Measurements from ENCODE around the gene ITM2C.

ITM2C gene

DNA sequence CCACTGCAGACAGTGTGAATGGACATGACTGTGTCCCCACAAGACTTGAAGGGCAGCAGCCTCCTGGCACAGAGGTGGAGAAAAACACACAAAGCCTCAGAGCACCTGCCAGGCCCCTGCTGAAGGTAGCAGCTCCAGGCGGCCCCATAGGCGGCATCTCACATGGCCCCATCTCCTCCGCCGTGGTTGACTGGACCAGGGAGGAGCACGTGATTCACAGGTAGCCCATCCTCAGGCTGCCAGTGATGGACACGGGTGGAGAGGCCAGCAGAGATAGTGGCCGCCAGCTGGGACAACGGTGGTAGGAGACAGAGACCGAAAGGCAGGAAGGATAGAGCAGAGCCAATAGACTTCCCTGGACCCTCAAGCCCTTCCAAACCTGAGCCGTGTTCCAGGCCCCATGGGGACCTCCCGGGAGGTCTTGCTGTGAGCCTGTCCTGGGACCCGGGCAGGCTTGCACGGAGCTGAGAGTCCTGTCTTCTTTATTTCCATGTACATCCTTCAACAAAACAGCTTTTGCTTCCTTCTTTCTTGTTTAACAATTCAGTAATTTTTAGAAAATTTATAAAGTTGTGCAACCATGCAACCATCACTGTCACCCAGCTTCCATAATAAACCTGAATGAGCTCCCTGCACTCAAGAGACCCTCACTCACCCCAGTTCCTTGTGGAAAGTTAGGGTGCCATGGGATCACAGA is 33.4 kb downstream of the ITM2C start:
- Histone ChIP-seq H3K27ac (no peak overlapping the region), H4K20me1 (no peaks in the 10 kb centered on the region), H3K9ac (no peak overlapping the region), H3K9me3 (no peaks in the 10 kb centered on the region), H3K36me3 (no peaks in the 10 kb centered on the region), H3K4me1 (peaks cover 33% of the 10 kb centered on the region), H3K4me2 (no peak overlapping the region), H3K4me3 (no peak overlapping the region), H3K27me3 (no peaks in the 10 kb centered on the region)
- TF ChIP-seq Cebpa-rat (IDR thresholded peaks at IDR 0.05) = no peak

DNA sequence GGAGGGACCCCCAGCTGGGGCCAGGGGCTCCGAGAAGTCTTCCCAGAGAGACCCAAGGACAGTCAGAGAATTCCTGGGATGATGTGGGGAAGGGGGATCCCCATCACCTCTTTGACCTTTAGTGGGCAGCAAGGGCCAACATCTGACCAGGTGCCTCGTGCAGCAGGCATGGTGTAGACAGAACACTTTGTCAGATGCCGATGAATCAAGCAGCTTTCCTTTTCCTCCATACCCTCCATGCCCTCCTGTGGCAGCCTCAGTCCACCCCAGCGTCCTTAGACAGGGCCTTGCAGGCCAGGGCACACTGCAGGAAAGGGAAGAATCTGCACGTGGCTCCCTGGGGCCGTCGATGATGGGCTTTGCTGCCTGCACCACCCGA is 34.0 kb downstream of the ITM2C start:
- no peaks in the 10 kb centered on the region for H3K36me3 ChIP-seq
- H3K4me2 ChIP-seq = no peak overlapping the region
- H3K9ac ChIP-seq = no peak overlapping the region
- H3K27ac ChIP-seq = no peak overlapping the region
- no peak for TF ChIP-seq Cebpa-rat (IDR thresholded peaks at IDR 0.05)
- no peaks in the 10 kb centered on the region for H3K9me3 ChIP-seq
- H3K4me3 ChIP-seq = no peak overlapping the region
- no peaks in the 10 kb centered on the region for H3K27me3 ChIP-seq
- H4K20me1 ChIP-seq = no peaks in the 10 kb centered on the region
- peaks cover 28% of the 10 kb centered on the region for H3K4me1 ChIP-seq

DNA sequence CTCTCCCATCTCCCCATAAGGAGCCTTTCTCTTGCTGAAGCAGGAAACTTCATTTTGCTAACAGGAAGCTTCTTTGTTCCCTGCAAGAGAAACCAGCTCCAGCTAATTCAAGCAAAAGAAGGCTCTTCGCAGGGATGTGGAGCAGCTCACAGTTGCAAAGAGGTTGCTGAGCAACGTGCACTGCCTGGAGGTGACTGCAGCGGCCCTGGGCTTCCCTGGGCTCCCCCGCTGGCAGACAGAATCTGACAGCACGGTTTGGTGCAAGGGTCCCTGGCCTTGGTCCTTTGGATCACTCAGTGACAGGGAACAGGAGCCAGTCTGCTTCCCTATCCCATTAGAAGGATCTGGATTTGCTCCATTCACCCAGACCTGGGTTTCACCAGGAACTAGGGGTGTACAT is 34.5 kb downstream of the ITM2C start:
- no peak overlapping the region for H3K9ac ChIP-seq
- no peaks in the 10 kb centered on the region for H3K9me3 ChIP-seq
- H3K27me3 ChIP-seq = no peaks in the 10 kb centered on the region
- no peak for TF ChIP-seq Cebpa-rat (IDR thresholded peaks at IDR 0.05)
- no peaks in the 10 kb centered on the region for H3K36me3 ChIP-seq
- H3K4me1 ChIP-seq = peaks cover 22% of the 10 kb centered on the region
- no peaks in the 10 kb centered on the region for H4K20me1 ChIP-seq
- H3K4me2 ChIP-seq = 0 out of 2 replicates have a peak overlapping the region, but pooled peaks have one; percentile 8
- H3K27ac ChIP-seq = no peak overlapping the region
- no peak overlapping the region for H3K4me3 ChIP-seq

DNA sequence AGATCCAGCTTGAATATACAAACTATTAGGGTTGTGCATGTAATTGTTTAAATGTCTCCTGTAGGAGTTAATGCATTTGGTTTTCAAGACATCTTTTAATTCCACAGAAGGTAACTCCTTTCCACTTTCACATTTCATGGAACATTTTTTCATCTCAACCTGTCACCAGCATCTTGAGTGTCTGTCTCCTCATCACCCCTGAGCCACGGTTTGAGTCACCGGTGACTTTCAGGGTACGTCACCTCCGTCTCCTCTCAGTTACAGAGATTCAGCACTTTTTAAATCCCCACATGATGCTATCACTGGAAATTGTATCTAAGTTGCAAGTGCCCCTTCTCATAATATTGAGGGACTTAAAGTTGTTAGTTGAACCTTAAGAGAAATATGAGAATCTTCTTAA is 35.0 kb downstream of the ITM2C start:
- Histone ChIP-seq H3K4me1 (peaks cover 17% of the 10 kb centered on the region), H3K9me3 (no peaks in the 10 kb centered on the region), H3K4me3 (no peak overlapping the region), H3K36me3 (no peaks in the 10 kb centered on the region), H3K9ac (no peak overlapping the region), H3K27me3 (no peaks in the 10 kb centered on the region), H3K27ac (no peak overlapping the region), H4K20me1 (no peaks in the 10 kb centered on the region), H3K4me2 (no peak overlapping the region)
- TF ChIP-seq Cebpa-rat (IDR thresholded peaks at IDR 0.05) = no peak

DNA sequence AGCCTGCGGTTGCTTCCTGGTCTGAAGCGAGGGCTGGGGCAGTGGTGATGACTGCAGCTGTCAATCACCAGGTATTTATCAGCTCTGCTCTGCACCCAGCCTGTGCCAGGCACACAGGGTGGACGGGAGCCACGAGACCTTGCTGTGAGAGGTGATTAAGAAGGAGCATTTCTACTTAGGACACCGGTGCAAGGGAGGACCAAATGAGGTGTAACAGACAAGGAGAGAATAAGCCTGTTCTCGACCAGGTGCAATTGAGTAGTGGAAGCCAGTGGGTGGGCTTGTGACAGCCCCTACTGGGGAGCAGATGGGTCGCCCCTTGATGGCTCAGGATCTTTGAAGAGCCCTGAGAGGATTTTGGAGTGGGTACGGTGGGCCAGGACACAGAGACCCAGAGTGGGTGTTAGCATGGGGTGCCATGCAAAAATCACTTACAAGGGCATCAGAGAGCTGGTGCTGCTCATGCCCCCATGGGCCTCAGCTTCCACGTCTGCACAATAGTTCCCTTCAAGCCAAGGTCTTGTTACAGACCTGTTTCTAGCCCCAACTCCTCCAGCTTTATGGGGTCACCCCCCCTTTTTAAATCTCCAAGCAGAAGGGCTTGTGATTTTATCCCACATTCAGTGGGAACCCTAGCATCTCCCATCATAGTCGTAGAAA is 35.7 kb downstream of the ITM2C start:
- H3K27me3 ChIP-seq = no peaks in the 10 kb centered on the region
- TF ChIP-seq Cebpa-rat (IDR thresholded peaks at IDR 0.05) = no peak
- no peak overlapping the region for H3K4me3 ChIP-seq
- peaks cover 20% of the 10 kb centered on the region for H3K4me1 ChIP-seq
- no peak overlapping the region for H3K9ac ChIP-seq
- H3K27ac ChIP-seq = no peak overlapping the region
- no peaks in the 10 kb centered on the region for H3K9me3 ChIP-seq
- H3K36me3 ChIP-seq = no peaks in the 10 kb centered on the region
- no peak overlapping the region for H3K4me2 ChIP-seq
- H4K20me1 ChIP-seq = no peaks in the 10 kb centered on the region

DNA sequence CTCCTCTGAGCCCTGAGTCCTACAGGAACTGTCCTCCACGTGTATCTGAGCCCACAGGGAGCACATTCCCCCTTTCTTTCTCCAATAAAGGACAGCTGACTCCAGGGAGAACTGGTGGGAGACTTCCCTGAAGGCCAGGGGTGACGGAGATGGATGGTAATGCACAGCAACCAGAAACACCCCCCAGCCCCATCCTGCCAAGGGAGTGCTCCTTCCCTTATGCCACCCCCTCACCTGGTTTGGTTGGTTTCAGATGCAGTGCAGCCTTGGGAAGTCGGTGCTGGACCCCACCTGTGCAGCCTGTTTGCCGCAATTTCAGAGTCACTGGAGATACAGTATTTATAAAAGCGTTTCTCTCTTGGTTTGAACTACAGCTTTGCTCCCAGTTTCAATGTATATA is 36.3 kb downstream of the ITM2C start:
- Histone ChIP-seq H3K4me2 (no peak overlapping the region), H3K4me1 (peaks cover 25% of the 10 kb centered on the region), H4K20me1 (no peaks in the 10 kb centered on the region), H3K27ac (no peak overlapping the region), H3K9ac (no peak overlapping the region), H3K27me3 (no peaks in the 10 kb centered on the region), H3K4me3 (no peak overlapping the region), H3K9me3 (no peaks in the 10 kb centered on the region), H3K36me3 (no peaks in the 10 kb centered on the region)
- TF ChIP-seq Cebpa-rat (IDR thresholded peaks at IDR 0.05) = no peak

DNA sequence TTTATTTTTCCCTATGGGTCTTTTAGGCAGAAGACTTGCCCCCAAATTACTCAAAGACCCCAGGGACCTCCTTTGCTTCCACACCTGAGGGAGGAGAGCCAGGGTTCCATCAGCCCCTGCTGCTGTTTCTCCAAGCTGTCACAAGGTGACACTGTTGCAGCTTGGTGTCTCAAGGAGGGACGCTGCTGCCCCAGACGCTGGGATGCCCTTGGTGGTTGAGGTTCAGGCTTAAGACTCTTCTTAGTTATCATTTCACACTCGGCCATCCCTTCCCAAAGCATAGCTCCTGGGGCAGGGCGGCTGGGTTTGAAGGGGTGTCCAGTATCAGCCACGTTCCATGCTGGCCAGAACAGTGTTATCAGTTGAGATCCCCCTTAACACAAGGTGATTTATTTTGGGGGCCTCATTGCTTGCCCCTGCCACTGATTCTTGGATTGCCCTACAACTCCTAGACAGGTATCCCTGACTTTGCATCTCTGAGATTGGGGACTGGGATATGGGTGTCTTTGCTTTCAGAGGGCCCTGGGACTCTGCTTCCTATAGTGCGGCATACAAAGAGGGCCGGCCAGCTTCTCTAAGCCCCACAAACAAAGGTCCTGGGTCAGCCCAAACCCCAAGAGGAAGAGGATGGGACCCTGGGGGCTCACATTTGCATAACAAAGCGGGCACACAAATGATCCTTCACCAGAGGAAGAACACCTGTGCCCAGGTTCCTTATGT is 37.6 kb downstream of the ITM2C start:
- no peak overlapping the region for H3K27ac ChIP-seq
- H3K4me2 ChIP-seq = no peak overlapping the region
- no peak overlapping the region for H3K4me3 ChIP-seq
- no peaks in the 10 kb centered on the region for H4K20me1 ChIP-seq
- no peaks in the 10 kb centered on the region for H3K9me3 ChIP-seq
- no peaks in the 10 kb centered on the region for H3K27me3 ChIP-seq
- H3K9ac ChIP-seq = no peak overlapping the region
- peaks cover 38% of the 10 kb centered on the region for H3K4me1 ChIP-seq
- no peak for TF ChIP-seq Cebpa-rat (IDR thresholded peaks at IDR 0.05)
- H3K36me3 ChIP-seq = no peaks in the 10 kb centered on the region

DNA sequence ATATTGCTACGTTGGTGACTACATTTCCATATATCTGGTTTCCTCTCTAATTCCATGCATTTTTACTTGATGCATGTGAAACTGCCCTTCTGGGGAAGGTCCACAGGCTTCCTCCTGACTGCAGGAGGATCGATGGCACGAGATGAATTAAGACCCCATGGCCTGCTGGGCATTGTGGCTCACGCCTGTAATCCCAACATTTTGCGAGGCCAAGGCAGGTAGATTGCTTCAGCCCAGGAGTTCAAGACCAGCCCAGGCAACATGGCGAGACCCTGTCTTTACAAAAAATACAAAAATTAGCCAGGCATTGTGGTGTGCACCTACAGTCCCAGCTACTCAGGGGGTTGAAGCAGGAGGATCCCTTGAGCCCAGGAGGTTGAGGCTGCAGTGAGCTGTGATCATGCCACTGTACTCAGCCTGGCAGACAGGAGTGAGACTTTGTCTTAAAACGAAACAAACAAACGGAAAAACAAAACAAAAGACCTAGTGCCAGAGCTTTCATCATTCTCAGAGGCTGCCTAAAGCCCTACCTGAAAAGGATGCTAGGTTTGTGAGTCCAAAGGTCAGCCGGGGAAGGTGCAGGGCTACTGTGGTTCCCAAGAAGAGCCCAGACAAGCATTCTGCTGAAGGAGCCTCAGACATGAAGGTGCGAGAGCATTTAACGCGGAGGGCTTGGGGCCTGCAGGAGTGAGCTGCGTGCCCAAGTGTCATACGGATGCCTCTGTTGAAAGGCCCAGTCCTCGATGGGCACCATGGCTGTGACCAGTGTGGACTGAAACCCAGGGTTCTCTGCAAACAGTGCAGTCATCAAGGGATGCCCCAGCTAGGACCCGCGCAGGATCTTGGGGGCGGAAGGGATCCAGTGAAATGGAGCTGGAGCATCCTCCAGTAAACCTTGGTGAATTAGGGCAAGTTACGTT is 38.7 kb downstream of the ITM2C start:
- Histone ChIP-seq H3K4me1 (peaks cover 50% of the 10 kb centered on the region), H3K27me3 (no peaks in the 10 kb centered on the region), H4K20me1 (no peaks in the 10 kb centered on the region), H3K27ac (no peak overlapping the region), H3K4me3 (no peak overlapping the region), H3K4me2 (no peak overlapping the region), H3K9ac (no peak overlapping the region), H3K36me3 (no peaks in the 10 kb centered on the region), H3K9me3 (no peaks in the 10 kb centered on the region)
- TF ChIP-seq Cebpa-rat (IDR thresholded peaks at IDR 0.05) = no peak

DNA sequence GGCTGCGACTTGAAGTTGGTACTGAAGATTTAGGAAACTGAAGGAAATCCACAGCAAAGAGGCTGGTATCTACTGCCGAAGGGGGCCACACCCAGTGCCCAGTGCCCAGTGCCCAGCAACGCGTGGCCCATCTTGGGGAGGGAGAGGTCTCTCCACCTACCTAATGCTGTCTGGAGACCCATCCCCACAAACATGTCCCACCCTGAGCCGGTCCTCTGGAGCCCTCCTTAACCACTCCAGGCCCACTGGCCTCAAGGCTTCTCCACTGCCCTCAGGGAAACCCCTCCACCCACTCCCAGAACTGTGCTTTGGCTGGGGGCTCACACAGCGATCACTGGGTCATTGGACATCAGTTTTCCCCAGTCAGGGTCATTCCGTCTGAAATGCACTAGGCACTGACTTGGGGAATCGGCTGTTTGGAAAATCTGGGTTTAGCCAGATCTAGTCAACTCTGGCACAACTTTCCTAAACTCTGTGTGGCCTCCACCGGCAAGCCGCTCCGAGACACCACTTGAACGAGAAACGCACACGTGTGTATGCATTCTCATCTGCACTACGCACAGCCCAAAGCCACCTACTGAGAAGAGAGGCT is 40.2 kb downstream of the ITM2C start:
- Histone ChIP-seq H3K27me3 (no peaks in the 10 kb centered on the region), H3K9me3 (no peaks in the 10 kb centered on the region), H3K27ac (no peak overlapping the region), H3K9ac (no peak overlapping the region), H3K4me2 (peak overlapping the region; percentile 35), H3K4me3 (no peak overlapping the region), H4K20me1 (no peaks in the 10 kb centered on the region), H3K4me1 (peaks cover 55% of the 10 kb centered on the region), H3K36me3 (no peaks in the 10 kb centered on the region)
- no peak for TF ChIP-seq Cebpa-rat (IDR thresholded peaks at IDR 0.05)
